Keratinocyte (primary cell): Measurements from ENCODE around the gene FTO.

ENCODE experiments used
- CTCF ChIP-seq, 3 experiments: IDR thresholded peaks in 1 of 3; conservative IDR thresholded peaks in 1 of 3; optimal IDR thresholded peaks in 1 of 3; 2 replicates in 2 of 3; 3 replicates in 1 of 3; pipeline versions ENCODE3 to v1.5.1; 2011; ENCODE audit warnings: low read length in 3 of 3, mild to moderate bottlenecking in 3 of 3, moderate library complexity in 2 of 3, control low read depth in 1 of 3, inconsistent platforms in 1 of 3; ENCODE audit not compliant: insufficient read depth in 2 of 3; ENCODE audit errors: extremely low read depth in 1 of 3
- EZH2 ChIP-seq: IDR thresholded peaks from one replicate; pipeline ENCODE4 v1.6.1; 2012; ENCODE audit warnings: inconsistent platforms, mild to moderate bottlenecking, low read length, moderate library complexity

GRCh38 chr16:54027995-54028394 lies 324.0 kb downstream of the FTO start:
- TF ChIP-seq EZH2 (no peak), CTCF (optimal IDR thresholded peaks at IDR 0.05 in 1 of 3, IDR thresholded peaks at IDR 0.05 in 1 of 3, conservative IDR thresholded peaks at IDR 0.05 in 1 of 3; ENCODE audit: extremely low read depth in 1 of 3, insufficient read depth in 2 of 3, low read length in 3 of 3) (no peak)
